LoVo (cell line): ENCODE results near the gene ZNF488.

Experiments used
- DNase-seq: peaks from one replicate; pipeline ENCODE4 v3.0.0-alpha.2; 2016; ENCODE audit warnings: low spot score

ZNF488 gene

DNA sequence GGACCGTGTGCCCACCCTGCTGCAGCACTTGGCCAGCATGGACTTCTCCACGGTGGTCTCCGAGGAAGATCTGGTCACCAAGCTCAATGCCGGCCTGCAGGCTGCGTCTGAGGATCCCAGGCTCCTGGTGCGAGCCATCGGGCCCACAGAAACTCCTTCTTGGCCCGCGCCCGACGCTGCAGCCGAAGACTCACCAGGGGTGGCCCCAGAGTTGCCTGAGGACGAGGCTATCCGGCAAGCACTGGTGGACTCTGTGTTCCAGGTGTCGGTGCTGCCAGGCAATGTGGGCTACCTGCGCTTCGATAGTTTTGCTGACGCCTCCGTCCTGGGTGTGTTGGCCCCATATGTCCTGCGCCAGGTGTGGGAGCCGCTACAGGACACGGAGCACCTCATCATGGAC, 34.6 kb downstream of the ZNF488 start:
- no peak for DNase-seq

DNA sequence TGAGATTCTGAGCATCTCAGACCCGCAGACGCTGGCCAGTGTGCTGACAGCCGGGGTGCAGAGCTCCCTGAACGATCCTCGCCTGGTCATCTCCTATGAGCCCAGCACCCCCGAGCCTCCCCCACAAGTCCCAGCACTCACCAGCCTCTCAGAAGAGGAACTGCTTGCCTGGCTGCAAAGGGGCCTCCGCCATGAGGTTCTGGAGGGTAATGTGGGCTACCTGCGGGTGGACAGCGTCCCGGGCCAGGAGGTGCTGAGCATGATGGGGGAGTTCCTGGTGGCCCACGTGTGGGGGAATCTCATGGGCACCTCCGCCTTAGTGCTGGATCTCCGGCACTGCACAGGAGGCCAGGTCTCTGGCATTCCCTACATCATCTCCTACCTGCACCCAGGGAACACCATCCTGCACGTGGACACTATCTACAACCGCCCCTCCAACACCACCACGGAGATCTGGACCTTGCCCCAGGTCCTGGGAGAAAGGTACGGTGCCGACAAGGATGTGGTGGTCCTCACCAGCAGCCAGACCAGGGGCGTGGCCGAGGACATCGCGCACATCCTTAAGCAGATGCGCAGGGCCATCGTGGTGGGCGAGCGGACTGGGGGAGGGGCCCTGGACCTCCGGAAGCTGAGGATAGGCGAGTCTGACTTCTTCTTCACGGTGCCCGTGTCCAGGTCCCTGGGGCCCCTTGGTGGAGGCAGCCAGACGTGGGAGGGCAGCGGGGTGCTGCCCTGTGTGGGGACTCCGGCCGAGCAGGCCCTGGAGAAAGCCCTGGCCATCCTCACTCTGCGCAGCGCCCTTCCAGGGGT, 35.2 kb downstream of the ZNF488 start:
- no peak for DNase-seq

DNA sequence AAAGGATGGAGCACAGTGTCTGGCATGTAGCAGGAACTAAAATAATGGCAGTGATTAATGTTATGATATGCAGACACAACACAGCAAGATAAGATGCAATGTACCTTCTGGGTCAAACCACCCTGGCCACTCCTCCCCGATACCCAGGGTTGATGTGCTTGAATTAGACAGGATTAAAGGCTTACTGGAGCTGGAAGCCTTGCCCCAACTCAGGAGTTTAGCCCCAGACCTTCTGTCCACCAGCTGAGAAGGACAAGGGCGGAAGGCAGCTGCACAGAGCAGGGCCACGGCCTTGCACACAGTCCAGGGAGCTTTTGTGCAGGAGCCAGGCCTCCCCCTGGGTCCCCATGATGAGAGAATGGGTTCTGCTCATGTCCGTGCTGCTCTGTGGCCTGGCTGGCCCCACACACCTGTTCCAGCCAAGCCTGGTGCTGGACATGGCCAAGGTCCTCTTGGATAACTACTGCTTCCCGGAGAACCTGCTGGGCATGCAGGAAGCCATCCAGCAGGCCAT, 35.9 kb downstream of the ZNF488 start, which contains the start of gene RBP3:
Gene RBP3, plus strand, starts transcription at position 226 of the 514 bp plus-strand sequence. Its CDS starts 122 bp downstream, at position 348.
- DNase-seq, result no peak

DNA sequence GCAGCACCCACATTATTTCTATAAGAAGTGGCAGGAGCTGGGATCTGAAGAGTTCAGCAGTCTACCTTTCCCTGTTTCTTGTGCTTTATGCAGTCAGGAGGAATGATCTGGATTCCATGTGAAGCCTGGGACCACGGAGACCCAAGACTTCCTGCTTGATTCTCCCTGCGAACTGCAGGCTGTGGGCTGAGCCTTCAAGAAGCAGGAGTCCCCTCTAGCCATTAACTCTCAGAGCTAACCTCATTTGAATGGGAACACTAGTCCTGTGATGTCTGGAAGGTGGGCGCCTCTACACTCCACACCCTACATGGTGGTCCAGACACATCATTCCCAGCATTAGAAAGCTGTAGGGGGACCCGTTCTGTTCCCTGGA, 36.8 kb downstream of the ZNF488 start:
- DNase-seq, result no peak

DNA sequence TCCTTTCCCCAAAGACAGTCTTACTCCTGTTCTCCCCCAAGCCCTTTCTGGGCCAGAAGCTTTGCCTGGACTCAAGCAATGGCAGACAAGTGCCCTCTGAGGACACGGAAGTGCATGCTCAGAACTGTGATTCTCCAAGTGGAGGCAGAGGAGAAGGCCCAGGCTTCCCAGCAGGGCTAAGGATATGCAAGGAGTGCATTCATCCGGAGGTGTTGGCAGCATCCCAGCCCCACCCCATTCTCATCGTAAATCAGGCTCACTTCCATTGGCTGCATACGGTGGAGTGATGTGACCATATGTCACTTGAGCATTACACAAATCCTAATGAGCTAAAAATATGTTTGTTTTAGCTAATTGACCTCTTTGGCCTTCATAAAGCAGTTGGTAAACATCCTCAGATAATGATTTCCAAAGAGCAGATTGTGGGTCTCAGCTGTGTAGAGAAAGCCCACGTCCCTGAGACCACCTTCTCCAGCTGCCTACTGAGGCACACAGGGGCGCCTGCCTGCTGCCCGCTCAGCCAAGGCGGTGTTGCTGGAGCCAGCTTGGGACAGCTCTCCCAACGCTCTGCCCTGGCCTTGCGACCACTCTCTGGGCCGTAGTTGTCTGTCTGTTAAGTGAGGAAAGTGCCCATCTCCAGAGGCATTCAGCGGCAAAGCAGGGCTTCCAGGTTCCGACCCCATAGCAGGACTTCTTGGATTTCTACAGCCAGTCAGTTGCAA, 37.4 kb downstream of the ZNF488 start:
- DNase-seq, result no peak

DNA sequence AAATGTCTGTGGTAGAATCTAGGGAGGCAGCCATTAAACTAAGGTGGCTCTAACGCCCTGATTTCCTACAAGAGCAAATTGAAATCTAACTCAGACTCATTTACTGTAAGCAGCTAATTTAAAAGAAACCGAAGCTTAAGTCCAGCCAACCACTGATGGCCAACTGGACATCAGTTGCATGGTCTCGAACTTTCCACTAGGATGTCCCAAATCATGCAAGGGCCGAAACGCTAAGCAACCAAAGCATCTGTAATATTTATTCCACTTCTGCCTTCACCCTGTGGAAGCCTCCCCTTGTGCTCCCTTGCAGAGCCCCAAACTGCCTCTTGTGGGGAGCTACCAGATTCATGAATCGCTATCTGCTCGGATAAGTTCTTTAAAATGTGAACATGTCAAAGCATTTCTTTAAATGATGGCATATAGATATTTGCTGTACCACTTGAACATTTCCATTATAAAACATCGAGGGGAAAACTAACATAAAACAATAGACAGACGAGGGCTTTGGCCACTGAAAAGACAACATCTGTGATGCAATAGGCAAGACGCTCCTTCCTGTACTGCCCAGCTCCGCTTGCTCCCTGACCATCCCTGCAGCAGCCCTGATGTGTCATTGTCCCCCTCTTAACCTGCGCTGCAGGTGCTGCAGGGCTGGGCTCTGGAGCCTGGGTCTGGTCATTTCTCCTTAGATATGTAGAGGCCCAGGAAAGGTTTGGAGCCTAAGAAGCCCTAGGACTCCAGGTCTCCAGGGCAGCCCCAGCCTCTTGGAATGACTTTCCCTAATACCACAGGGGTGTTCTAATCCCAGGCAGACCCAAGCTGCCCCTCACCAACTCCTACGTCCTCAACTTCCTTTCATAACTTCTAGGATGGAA, 38.9 kb downstream of the ZNF488 start:
- DNase-seq, result no peak

DNA sequence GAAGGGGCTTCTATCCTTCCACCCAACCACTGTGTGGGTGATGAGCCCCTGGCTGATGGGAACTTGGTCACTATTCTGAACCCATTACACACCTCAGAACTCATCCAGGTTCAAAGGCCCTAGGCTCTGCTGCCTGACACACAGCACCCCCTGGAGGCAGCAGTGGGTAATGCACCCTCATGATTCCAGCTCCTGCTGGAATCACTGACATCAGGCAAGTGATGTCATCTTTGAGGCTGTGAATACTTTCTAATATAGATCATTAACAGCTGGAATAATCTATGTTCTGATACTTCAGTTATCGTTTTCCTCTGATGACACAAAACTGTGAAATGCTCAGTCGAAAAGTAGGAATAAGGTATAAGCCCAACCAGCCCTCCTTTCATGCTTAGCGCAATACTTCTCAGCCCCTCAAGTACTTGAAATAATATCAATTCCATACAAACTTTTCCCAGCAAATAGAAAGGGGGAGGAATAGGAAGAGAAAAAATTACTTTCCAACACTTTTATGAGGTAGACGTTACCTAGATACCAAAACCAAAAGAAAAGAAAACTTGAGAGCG, 43.4 kb downstream of the ZNF488 start:
- peak; percentile 26 for DNase-seq

DNA sequence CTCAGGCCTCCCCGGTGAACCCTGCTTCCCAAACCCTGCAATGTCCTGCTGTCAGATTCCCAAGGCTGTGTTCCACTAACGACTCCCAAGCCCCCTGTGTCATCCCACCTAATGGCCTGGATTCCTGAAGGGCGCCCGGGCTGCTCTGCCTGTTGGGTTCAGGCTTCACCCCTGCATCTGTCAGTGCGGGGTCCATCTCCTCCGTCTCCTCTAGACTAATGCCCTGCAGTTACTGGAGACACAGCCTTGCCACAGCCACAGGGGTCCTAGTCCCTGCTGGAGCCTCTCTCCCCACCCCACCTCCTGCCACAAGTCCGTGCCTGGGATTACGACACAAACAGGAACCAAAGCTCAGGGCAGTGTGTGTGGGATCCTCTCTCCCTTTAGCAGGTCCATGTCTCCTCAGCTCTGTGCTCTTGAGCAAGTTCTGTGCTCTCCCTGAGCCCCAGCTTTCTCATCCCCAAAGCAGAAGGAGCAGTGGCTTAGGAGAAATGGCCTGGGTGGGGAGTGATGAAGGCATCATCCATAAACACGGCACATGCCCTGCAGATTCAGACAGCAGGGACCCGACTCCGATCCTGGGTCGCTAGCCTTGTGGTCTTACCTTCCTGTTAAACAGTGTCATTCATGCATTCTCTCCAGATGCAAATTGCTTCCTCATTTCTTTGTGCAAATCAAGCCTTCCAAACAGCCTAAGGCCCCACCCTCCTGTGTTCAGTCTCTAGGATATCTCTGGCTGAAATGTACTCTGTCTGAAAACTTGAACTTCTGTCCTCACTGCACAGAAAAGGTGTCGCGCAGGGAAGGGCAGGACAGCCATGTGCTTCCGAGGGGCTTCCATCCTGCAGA, 44.1 kb downstream of the ZNF488 start:
- no peak for DNase-seq

DNA sequence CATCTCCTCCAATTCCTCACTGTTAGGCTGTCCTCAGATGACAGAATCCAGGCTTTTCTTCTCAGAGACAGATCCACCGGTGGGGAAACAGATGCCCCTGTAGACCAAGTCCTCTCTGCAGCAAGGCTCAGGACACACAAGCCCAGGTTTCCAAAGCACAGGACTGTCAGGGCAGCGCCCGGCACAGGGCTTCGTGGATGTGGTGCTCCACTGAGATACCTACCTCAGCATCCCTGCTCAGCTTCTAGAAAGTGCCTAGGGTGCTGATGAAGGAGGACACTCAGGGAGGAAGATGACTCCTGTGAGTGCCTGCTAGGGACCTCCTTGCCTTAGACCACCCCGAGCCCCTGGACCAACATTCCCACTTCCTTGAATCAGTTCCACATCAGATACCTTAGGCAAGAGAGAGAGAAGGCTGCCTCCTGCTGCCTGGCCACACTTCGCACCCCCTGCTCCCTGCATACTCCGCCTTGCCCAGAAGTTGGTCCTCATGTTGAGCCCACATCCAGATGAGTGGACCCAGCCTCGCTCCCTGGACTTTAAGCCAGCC, 44.8 kb downstream of the ZNF488 start:
- DNase-seq, result no peak

DNA sequence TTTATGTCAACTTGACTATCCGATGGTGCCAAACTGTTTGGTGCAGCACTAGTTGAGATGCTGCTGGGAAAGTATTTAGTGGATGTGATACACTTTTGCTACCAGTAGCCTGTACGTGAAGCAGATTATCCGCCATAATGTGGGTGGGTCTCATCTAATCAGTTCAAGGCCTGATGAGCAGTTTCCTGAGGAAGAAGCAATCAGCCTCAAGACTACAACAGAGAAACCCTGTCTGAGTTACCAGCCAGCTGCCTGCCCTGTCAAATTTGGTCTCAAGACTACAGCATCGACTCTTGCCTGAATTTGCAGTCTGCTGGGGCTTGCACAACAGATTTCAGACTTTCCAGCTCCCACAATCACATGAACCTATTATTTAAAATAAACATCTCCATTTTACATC, 46.8 kb downstream of the ZNF488 start:
- no peak for DNase-seq

DNA sequence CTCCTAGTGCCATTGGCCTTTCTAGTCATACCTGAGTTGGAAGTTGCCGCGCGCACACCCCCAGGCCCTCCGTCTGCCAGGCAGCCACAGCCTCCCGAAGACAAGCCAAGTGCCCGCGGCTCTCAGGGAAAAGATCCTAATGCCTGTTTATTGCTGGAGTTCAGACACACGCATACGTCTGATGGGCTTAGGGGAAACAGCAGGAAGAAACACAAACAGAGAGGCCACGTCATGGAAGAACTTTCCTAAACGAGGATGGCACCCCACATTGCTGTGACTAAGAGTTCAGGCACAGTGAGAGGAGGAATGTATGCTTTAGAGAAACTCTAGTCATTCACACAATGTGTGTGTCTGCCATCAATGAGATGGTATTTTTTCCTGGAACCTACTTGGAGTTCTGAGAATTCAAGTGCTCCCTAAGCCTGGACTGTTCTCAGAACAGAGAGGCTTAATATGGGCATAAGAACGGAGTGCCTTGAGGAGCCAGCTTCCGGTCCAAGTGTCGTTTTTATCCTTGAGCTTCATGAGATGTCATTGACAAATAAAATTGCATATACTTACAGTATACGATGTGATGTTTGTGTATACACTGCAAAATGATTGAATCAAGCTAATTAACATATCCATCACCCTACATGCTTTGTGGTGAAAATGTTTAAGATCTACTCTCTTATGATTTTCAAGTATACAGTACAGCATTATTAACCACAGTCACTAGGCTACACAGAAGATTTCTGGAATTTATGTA, 47.5 kb downstream of the ZNF488 start:
- DNase-seq, result no peak

DNA sequence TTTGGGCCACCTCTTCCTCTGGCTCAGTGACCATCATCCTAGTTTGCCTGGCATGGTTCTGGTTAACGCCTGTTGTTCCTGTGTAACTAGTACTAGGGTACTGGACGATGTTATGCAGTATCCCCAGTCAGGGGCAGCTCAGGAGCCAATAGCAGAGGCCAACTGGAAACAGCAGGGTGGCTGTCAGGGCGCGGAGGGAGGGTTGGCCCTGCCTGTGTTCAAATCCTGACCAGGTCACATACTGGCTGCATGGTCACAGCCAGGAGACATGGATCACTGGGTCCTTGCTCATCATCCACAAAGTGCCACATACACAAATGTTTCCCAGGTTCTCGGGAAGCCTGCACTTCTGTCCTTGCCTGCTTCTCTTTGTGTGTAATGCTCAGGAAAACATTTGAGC, 48.2 kb downstream of the ZNF488 start:
- no peak for DNase-seq

DNA sequence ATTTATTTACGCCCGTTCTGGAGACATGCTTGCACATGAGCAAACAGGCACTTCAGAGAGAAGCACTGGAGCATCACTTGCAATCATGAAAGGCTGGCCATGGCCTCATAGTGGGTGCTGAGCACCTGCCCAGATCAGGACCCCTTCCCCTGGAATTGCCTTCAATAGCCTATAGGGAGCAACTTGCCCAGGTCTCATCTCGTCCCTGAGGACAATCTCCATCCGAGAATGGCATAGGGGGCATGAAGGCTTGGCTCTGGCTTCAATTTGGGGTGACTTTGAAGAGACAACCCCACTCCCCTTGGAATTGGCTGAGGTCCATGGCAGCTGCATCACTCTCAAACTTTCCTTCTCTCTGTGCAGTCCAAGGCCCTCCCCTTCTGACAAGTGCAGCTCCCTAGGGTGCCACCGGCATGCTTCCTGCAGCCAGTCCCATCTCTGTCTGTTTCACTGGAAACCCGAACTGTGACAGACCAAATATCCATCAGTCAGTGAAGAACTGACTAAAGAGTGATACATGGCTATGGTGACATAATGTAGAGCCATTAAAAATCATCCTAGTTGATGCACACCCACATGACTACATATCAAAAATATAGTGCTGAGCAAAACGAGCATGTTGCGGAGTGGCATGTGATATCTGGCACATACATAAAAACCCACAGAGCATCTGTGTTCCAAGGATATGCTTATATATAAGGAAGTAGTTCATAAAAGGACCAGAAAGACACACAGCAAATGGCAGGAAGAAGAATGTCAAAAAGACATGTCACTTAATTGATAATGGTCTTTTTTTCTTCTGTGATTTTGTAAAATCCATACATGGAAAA, 49.4 kb downstream of the ZNF488 start:
- DNase-seq, result no peak

DNA sequence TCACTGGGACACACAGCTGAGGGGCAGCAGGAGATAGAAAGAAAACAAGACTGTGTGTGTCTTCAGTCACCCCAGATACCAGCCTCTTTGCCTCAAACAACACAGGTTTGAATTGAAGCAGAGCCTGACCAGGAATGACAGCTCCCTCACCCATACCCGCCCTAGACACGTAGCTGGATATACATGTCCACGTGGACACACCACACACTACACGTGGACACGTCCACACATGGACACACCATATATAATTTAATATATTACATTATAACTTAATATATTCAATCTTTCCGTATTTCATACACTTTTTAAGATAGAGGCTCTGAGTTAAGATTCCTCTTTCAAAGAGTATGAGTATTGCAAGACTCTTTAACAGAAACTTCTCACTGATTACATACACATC, 50.6 kb downstream of the ZNF488 start:
- DNase-seq, result no peak

DNA sequence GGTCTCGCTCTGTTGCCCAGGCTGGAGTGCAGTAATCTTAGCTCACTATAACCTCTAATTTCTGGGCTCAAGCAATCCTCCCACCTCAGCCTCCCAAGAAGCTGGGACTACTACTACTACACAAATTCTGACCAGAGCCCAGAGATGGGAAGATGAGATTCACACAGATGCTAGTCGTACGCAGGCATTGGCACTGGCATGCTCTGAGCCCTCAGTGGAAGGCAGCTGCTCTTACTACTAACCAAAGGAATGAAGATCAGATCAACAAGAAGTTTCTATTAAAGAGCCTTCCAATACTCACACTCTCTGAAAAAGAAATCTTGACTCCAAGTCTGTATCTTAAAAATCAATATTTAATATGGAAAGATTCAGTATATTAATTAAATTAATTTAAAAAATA, 51.1 kb downstream of the ZNF488 start:
- no peak for DNase-seq

DNA sequence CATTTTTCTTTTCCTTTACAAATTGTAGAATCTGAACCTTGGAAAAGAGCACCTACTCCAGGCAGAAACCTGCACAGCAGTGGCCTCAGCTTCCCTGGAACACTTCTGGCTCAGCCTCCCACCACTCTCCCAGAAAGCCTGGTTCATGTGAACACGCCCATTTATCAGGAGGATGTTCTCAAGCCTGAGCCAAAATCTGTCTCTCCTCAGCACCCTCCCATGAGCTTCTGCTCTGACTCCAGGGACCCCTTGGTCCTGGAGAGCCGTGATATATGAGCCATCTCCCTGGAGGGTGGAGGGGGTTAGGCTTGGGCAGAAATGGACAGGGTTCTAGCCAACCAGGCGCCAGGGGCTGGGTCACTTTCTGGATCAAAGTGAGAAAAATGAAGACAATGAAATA, 51.7 kb downstream of the ZNF488 start:
- DNase-seq, result no peak

DNA sequence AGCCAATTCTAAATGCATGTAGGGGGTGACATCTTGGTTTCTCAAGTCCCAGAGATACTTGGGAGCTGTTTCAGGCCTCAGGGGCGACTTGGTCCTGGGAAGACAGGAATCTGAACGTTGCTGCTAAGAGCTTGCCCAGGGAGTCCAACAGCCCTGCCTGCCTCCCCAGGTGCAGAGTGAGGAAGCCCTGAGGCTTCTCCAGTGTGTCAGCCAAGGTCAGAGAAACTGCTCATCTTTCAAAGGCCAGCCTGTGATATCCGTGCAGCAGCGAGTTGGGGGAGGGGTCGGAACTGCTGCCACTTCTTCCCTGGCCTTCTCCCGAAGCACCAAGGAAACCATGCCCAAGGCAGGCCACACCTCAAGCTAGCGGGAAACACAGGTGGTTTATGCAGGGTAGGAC, 52.1 kb downstream of the ZNF488 start:
- no peak for DNase-seq

DNA sequence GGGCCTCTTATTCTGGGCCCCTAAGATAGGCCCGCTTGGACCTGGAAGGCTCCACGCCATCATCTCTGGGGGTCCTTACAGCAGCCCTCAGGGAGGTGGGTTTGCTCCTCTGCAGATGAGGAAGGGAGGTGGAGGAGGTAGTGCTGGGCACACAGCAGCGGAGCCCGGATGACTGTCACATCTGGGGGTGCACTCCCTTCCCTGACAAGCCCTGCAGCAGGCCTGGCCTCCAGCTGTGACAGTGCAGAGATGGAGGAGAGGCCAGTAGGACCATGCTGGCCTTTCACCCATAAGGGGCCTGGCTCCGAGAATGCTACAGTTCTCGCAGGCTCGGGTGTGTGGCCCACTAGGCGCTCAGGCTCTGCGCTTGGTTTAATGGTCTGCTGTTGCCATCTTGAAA, 52.6 kb downstream of the ZNF488 start:
- DNase-seq, result no peak

DNA sequence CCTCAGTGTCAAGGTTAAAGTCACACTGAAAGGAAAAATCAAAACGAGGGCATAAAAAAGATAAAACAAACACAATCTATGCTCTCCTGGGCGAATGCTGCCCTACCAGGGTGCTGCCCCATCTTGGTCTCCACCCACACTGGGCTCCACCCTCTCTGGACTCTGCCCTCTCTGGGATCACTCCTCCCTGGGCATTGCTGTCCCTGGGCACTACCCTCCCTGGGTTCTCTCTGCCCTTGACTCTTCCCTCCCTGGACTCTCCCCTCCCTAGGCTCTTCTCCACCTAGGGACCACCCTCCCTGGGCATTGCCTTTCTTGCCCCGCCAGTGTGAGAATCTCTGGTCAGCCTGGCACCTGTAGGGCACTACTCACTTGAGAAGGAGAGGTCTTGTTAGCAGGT, 53.3 kb downstream of the ZNF488 start:
- peak; percentile 56 for DNase-seq
